Thyroid gland (tissue), 4 donors: ENCODE data around the gene MZF1.

ENCODE experiments used
- CTCF ChIP-seq, 6 experiments: fragments of 200-600 bp in 3 of 6; fragments of 450-650 bp in 3 of 6; sonication (generic) in 3 of 6; IDR thresholded peaks; one replicate each; pipeline ENCODE4 v1.5.1; 2016 to 2019; ENCODE audit warnings: antibody characterized with exemption in 6 of 6, mild to moderate bottlenecking in 2 of 6, inconsistent platforms in 1 of 6, moderate library complexity in 1 of 6
- POLR2A ChIP-seq, 2 donors: fragments of 450-650 bp; IDR thresholded peaks; one replicate each; pipeline ENCODE4 v1.6.1; 2017; ENCODE audit warnings: antibody characterized with exemption in 2 of 2, mild to moderate bottlenecking in 2 of 2, moderate library complexity in 1 of 2

- TF ChIP-seq CTCF (IDR thresholded peaks at IDR 0.05) (no peak), POLR2A (IDR thresholded peaks at IDR 0.05) (no peak)
Measured at GRCh38 chr19:58550362-58551122, 22.6 kb downstream of the MZF1 start.
